Measurements from ENCODE around the gene LAMB2.

LAMB2 gene

GRCh38 chr3:49161197-49161596 is 28.3 kb upstream of the LAMB2 start:
- no peak for DNase-seq

- no peak for DNase-seq
Measured at GRCh38 chr3:49158792-49159191, 25.9 kb upstream of the LAMB2 start.

GRCh38 chr3:49158103-49158709 is 25.4 kb upstream of the LAMB2 start:
- peak; percentile 0 for DNase-seq

DNA sequence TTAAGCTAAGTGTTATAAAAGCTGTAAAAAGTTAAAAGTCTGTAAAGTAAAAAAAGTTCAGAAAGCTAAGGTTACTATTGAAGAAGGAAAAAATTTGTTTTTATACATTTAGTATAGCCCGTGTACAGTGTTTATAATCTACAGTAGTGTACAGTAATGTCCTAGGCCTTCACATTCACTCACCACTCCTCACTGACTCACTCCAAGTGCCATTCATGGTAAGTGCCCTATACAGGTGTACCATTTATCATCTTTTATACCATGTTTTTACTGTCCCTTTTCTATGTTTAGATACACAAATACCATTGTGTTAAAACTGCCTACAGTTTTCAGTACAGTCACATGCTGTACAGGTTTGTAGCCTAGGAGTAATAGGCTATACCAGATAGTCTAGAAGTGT is 24.4 kb upstream of the LAMB2 start:
- no peak for DNase-seq

GRCh38 chr3:49153349-49153912 is 20.6 kb upstream of the LAMB2 start:
- DNase-seq, result no peak

- no peak for DNase-seq
Measured at GRCh38 chr3:49151610-49152009, 18.8 kb upstream of the LAMB2 start.

DNA sequence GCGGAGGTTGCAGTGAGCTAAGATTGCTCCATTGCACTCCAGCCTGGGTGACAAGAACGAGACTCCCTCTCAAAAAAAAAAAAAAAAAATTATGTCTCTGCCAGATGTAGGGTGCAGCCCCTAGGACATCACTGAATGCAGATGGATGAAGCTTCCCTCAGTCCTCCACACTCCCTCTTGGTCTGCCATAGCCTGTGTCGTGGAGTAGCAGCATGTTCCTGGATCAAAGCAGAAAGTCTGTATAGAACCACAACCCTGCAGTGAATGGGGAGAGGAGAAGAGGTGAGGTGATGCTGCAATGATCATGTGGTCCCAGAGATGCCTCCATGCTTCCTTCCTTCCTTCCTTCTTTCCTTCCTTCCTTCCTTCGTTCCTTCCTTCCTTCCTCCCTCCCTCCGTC is 15.3 kb upstream of the LAMB2 start:
- DNase-seq, result no peak

DNA sequence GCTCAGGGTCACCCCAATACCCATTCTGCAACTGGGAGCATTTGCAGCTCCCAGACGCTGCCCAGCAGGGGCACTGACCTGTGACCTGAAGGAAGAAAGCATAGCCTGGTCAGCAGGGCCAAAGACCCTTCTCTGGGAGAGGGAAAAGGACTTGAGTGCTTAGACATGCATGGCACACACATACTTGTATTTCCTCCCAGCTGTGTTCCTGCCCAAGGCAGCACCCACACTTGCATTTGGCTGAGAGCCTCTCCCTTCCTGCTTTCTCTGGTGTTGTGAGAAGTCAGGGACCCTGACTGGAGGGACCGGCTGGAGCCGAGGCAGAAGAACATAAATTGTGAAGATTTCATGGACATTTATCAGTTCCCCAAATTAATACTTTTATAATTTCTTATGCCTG is 7.2 kb upstream of the LAMB2 start:
- no peak for DNase-seq

- DNase-seq, result no peak
Measured at GRCh38 chr3:49135499-49135898, 2.6 kb upstream of the LAMB2 start.

- no peak for DNase-seq
Measured at GRCh38 chr3:49134471-49135265, 1.8 kb upstream of the LAMB2 start.

DNA sequence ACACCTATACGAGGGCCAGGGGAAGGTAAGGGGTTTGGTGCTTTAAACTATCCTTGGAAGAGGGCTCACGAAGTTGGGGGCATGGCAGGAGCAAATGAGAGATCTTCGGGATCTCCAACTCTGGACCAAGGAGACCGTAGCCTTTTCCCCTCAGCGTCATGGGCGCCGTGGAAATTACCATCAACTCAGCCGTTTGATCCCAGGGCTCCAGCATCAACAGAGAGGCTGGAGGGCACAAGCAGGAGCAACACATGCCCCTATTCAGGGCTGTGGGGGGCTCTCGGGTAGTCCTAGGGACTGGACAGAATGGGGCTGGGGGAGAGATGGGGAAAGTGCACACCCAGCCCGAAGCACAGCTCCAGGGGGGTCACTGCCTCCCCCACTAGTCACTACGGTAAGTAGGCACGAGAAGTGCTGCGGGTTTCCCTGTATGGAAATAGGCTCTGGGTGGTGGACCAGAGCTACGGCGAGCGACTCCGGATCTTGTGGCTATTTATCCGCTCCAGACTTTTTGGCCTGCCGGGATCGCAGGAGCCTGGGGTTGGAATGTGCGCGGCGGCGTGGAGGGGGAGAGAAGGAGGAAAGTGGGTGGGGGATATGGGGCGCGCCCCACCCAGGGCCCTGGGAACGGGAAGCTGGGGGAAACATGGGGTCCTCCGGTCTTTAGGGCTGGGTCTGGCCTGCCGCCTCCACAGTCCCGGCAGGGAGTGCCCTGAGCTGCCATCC is 539 bp upstream of the LAMB2 start:
- DNase-seq, result peak; percentile 1

DNA sequence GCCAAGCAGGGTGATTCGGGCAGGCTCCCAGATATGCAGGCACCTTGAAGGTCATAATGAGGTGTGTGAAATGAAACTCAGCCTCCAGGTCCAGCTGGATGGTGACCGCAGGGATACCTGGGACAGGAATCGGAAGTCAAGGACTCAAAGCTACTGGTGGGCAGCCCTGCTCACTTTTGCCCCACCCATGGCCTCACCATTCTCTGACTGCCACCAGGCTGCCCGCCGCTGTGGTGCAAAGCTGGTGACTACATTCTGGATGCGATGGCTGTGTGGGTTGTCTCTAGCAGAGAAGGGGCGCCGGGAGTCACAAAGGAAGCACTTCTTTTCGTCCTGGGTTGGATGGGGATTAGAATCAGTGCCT is 795 bp downstream of the LAMB2 start:
- DNase-seq, result no peak

- DNase-seq, result no peak
Measured at GRCh38 chr3:49131576-49131975, 1.3 kb downstream of the LAMB2 start.

GRCh38 chr3:49131040-49131439 is 1.8 kb downstream of the LAMB2 start:
- DNase-seq, result no peak

DNA sequence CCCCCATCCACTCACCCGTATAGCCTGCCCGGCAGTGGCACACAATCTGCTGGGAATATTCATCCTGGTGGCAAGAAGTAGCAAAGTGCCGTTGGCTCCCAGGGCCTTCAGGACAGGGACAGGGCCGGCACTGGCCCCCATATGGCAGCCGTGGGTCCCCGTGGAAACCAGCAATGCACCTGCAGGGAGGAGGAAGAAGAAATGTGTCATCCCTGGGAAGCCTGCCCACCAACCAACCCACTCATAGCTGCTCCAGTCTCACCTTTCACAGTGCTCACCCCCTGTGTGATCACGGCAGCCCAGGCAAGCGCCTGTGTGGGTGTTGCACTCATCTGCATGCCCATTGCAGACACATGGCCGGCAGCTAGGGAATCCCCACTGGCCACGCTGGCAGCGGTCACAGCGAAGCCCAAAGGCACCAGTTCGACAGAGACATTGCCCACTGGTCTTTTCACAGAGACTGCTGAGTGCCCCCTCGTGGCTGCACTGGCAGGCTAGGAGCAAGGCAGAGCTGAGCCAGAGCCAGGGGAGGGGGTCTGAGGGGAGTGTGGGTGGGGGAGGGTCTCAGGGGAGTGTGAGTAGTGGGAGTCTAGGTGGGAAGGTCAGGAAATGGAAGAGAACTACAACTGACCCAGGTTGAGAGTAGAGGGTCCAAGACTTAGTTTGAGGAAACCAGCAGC is 7.7 kb downstream of the LAMB2 start:
- DNase-seq, result no peak

- no peak for DNase-seq
Measured at GRCh38 chr3:49124203-49124602, 8.6 kb downstream of the LAMB2 start.

DNA sequence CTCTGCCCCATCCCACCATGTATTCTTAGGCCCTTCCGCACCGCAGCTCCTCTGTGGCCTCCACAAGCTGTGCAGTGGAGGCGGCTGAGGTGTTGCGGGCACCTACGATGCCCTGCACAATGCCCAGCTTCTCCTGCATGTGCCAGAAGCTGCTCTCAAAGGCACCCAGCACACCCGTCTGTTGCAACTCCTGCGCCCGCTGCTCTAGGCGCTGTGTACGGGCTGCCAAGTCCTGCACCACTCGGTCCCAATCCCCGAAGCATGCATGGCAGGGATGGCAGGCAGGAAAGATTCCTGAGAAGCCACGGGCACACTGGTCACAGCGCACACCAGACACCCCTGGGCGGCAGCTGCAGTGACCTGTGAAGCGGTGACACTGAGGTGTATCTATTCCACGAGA is 9.2 kb downstream of the LAMB2 start:
- DNase-seq, result no peak

DNA sequence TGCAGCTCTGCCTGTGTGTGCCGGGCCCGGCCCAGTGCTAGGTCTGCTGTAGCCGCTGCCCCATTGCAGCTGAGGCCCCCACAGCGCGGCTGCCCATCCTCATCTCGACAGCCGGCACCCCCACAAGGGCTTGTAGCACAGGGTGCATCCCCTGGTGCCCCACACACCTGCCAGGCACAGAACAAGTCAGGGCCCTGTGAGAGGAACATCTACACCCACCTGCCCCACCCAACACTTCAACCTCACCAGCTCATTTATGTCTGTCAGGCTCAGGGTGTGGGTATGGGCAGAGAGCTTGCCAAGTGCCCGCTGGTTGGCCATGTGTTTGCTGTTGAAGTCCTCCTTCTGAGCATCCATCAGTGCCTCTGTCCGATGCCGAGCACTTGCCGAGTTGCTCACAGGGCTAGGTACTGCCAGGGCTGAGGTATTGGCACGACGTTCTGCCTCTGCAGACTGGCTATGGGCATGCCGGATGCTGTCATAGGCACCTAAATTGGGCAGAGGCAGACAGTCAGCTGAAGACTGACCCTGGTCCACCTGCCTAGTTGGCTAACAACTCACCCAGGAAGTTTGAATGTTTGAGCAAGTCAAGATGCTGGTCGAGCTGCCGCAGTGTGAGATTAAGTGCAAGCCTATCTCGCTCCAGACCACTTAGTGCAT is 9.8 kb downstream of the LAMB2 start:
- DNase-seq, result no peak

DNA sequence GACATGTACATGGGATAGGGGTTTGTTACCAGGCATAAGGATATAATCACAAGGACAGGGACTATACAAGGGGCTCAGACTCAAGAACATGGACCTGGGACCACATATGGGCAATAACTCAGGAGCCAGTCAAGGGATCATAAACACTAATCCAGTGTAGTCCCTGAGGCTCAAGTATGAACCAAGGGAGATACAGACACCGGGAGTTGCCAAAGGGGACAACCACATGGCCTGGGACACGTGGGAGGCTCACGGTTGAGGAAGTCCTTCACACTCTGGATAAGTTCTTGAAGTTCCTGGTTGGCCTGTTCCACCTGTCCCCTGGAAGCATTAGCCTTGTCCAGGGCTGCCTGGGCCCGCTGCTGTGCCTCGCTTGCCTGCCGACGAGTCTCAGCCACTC is 10.4 kb downstream of the LAMB2 start:
- no peak for DNase-seq

DNA sequence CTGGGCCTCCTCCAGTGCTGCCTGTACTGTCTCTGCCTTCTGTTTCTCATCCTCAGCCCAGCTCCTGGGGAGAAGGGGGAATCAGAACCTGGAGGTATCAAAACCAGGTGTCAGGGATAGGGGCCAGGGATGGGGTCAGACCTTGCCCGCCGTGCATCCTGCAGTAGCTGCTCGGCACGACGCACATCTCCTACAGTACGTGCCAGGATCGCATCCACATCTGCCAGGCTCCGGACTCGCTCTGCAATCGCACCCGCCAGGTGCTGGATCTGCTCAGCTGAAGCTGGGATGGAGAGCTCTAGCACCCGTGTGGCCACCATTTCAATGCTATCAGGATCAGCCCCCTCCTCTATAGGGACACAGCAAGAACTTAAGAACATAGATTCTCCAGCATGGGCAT is 10.8 kb downstream of the LAMB2 start:
- DNase-seq, result no peak

GRCh38 chr3:49121132-49121736 is 11.6 kb downstream of the LAMB2 start:
- DNase-seq, result no peak

DNA sequence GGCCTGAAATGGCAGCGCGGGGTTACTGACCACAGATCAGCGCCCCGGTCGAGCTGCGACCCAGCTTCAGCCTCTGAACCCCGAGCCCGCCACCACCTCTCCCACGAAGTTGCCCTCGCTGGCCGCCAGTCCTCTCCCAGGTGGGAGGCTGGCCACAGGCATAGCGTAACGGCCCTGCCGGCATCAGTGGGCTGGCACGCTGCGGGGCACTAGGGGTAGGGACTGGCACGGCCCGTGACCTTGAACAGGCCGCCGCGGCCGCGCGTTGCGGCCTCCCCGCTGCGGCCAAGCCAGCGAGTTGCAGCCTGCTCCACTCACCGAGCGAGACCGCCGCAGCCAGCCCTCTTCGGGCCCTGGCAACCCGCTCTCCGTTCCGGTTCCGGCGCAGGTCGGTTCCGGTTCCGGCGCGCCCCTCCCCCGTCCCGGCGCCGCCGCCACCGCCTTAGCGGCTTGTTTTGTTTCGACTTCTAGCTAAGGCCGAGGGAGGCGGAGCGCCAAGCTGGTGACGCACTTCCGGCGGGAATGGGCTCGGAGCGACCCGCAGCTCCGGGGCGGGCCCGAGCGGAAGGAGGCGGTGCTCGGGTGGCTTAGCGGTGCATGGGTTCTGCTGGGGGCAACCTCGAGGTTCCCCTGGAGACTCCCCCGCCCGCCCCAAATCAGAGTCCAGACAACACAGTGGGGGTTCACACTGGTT is 12.3 kb downstream of the LAMB2 start, which contains the start of gene USP19:
USP19 (minus strand) TSS at position 386 of the 694 bp plus-strand sequence. CDS start 1,678 bp downstream, outside the sequence.
- peak; percentile 67 for DNase-seq

All from DMS153 (cell line).